NCI-H748 (cell line): ENCODE results near the gene RANBP10.
A peak's percentile ranks its signal among the peaks of the same experiment; 100 is the strongest.

ENCODE experiments used
- DNase-seq: peaks from one replicate; lab custom pipeline; 2025; ENCODE audit not compliant: unreplicated experiment; lab: John Stamatoyannopoulos, UW

RANBP10 gene

DNA sequence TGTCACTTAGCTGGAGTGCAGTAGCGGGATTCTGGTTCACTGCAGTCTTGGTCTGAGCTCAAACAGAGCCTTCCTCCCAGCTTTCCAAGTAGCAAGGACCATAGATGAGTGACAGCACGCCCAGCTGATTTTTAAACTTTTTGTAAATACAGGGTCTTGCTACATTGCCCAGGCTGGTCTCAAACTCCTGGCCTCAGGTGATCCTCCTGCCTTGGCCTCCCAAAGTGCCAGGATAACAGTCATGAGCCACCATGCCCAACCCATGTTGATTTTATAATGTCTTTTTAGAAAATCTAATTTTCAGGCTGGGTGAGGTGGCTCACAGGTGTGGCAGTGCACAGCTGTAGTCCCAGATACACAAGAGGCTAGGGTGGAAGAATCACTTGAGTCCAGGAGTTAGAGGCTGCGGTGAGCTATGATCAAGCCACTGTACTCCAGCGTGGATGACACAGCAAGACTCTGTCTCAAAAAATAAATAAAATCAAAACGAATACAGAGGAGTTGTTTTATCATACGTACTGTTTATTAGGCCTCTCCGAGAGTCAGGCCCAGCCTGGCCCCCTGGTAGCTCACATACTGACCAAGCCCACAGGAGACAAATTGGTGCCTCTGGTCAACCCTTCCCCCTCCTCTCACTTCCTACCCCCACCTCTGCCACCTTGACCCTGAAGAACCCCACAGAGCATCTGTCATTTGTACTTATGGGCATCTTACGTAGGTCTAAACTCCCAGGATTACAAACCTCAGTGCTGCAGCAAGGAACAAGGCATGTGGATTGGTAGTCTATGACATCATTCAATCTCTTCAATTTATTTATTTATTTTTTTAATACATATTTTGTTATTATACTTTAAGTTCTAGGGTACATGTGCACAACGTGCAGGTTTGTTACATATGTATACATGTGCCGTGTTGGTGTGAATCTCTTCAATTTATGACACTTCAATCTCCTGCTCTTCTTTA is 126.1 kb downstream of the RANBP10 start:
- no peak for DNase-seq

DNA sequence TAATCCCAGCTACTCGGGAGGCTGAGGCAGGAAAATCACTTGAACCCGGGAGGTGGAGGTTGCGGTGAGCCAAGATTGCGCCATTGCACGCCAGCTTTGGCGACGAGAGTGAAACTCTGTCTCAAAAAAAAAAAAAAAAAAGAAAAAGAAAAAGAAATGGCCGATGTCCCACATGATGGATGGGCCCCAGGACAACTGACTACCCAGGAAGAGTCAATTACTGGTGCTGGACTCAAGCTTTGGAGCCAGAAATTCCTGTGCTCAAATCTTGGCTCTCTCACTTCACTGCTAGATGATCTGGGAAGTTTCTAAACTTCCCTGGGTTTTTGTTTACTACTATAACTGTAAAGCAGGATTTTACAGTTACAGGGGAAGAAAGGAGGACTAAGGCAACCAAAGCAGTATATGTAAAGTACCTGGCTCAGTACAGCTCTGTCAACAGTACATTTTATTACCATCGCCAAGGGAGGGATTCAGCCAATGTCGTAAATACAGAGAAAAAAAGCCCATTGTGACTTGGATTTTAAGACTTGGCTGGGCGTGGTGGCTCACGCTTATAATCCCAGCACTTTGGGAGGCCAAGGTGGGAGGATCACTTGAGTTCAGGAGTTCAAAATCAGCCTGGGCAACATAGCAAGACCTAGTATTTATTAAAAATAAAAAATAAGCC is 127.9 kb downstream of the RANBP10 start:
- DNase-seq, result no peak

- no peak for DNase-seq
Observed at GRCh38 chr16:67677712-67678111, 128.6 kb downstream of the RANBP10 start.

DNA sequence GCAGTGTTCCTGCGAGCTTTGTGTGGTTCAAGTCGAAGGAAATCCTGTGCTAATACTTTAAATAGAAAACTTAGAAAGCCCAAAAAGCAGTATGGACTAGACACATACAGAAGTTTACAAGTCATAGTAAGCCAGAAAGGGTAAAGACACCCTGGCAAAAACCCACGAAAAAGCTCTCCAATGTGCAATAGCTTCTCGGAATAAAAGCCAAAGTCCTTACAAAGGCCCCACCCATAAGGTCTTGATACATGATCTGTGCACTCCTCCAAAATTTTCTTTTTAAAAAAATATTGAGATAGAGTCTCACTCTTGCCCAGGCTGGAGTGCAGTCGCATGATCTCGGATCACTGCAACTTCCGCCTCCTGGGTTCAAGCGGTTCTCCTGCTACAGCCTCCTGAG is 129.4 kb downstream of the RANBP10 start:
- DNase-seq, result no peak

- DNase-seq, result no peak
Observed at GRCh38 chr16:67676516-67676915, 129.8 kb downstream of the RANBP10 start.

DNA sequence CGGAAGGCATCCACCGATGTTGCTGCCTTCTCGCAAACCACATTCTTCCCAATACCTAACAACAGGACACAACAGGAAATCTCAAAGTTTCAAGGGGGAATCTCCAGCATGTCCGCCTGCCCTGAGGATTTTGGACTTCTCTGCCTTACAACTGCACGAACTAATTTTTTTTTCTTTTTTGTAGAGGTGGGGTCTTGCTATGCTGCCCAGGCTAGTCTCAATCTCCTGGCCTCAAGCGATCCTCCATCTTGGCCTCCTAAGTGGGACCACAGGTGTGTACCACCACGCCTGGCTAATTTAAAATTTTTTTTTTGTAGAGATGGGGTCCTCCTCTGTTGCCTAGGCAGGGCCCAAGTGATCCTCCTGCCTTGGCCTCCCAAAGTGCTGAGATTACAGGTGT is 130.4 kb downstream of the RANBP10 start:
- DNase-seq, result no peak

DNA sequence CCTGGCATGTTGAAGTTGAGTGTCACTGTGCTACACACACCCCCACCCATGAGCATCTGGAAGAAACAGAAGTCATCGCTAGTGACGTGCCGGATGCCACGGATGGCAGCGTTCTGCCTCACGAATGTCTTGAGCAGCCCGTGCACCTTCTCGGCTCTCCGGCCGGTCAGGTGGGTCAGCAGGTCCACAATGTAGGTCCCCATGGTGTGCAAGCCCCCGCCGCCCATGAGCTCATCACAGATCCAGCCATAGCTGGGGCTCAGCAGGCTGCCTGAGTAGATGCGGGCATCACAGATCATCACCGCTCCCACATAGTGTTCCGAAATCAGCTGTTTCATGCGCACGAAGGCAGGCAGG is 130.8 kb downstream of the RANBP10 start:
- DNase-seq, result no peak

- DNase-seq, result no peak
Observed at GRCh38 chr16:67674851-67675578, 131.3 kb downstream of the RANBP10 start.

DNA sequence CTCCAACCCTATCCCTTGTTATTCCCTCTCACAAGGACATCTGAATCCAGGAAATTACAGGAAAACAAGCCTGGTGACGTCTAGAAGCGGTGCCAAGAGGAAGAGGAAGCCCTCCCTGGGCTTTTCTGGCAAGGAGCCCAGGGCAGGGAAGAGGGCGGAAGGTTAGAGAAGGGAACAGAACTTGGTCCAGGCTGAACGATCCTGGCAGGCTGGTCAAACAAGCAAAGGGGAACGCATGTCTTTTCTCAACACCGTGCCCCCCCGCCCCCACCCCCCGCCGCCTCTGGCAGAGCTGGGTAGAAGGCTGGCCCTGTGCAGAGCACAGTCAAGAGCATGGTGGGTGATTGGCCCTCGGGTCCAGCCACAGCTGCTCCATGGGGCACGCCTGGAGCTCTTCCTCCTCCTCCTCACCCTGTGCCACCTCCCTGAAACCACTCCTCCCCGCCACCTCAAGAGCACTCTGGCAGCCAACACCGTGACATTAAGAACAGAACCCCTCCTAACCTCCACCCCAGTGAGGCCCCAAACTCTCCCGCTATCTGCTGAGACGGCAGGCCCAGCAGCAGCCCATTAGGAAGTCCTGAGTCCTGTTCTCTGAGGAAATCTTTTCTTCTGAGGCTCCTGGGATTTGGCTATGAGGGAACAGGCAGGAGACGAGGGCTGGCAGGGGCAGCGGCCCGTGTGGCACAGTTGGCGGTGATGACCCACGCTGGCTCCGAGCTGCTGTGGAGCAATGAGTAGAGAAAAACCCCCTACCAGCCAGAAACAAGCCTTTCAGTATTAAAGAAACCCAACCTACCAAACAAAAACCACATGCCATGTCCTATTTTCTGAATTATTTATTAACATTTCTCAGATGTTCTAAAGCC is 132.4 kb downstream of the RANBP10 start:
- DNase-seq, result peak; percentile 20
